NCI-H187 treated with DMSO at 0.1 percent for 48 hours (cell line): ENCODE results near the gene NPEPL1.
"Not testable (repeated sequence)": the region's sequence is repeated elsewhere in the genome, so short reads cannot be mapped to it uniquely, and the experiment has no call there.

ENCODE experiments used
- DNase-seq: peaks from one replicate; lab custom pipeline; 2025; lab: John Stamatoyannopoulos, UW

NPEPL1 gene

DNA sequence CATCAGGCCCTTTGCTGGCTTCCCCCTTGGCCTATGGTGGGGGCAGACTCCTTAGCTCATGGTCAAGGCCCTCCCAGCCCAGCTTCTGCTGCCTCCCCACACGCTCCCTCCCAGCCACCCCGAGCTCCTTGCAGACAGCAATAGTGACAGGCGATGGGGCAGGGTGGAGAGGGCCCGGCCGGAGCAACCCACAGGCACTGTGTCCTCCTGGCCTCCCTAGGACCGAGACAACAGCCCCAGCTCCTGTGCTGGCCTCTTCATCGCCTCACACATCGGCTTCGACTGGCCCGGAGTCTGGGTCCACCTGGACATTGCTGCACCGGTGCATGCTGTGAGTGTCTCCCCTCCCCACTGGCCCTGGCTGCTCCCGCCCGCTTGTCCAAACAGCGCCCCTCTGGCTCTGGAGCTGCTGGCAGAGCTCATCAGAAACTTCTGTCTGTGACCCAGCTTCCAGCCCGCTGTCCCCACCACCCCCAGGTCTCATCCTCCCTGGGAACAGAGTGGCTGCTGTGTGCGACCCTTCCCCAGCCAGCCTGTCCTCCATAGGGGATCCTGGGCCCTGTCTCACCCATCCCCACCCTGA lies 21.8 kb downstream of the NPEPL1 start:
- DNase-seq = no peak

DNA sequence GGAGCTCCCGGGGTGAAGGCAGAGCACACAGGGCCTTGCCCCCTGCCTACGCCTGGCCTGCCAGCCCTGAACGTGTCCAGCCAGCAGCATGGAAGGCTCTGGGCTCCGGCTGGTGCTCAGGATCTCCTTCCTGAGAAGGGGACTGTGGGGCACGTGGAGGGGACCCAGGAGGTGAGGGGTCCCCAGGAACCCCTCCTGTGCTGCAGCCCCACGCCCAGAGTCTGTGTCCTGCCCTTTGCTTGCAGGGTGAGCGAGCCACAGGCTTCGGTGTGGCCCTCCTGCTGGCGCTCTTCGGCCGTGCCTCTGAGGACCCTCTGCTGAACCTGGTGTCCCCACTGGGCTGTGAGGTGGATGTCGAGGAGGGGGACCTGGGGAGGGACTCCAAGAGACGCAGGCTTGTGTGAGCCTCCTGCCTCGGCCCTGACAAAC lies 22.3 kb downstream of the NPEPL1 start:
- DNase-seq = no peak

DNA sequence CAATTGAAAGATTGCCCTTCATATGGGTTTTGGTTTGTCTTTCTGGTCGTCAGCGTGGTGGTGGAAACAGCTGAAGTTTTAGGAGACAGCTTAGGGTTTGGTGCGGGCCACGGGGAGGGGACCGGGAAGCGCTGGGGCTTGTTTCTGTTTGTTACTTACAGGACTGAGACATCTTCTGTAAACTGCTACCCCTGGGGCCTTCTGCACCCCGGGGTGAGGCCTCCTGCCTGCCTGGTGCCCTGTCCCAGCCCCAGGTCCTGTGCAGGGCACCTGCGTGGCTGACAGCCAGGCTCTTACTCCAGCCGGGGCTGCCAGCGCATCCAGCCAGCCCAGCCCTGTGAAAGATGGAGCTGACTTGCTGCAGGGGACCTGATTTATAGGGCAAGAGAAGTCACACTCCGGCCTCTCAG lies 22.8 kb downstream of the NPEPL1 start:
- no peak for DNase-seq

DNA sequence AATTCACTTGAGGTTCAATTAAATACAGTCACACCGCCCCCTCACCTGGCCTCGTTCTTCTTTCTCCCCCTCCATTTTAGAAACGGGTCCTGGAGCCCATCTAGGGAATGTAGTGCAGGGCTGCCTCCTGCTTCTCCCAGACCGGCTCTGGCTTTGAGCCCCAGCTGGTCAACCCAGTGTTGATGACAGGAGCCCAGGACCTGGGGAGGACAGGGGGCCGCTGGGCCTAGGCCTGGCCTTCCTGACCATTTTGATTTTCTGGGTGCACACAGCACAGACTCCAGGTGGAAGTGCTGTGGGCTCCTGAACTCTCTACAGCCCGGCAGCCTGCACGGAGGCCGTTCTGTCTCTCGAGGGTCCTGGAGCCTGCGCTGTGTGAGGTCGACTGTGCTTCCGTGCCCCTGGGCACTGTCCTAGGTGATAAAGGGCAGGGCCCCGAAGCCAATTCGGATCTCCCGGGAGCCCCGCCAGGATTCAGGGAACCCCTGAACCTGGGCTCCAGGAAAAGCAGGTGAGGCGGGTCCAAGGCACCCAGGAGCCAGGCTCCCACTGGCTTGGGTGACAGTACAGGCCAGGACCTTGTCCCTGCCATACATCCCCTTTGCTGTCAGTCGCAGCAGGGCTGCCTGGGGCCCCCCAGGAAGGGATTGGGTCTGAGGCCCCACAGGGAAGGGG lies 23.3 kb downstream of the NPEPL1 start:
- no peak for DNase-seq

DNA sequence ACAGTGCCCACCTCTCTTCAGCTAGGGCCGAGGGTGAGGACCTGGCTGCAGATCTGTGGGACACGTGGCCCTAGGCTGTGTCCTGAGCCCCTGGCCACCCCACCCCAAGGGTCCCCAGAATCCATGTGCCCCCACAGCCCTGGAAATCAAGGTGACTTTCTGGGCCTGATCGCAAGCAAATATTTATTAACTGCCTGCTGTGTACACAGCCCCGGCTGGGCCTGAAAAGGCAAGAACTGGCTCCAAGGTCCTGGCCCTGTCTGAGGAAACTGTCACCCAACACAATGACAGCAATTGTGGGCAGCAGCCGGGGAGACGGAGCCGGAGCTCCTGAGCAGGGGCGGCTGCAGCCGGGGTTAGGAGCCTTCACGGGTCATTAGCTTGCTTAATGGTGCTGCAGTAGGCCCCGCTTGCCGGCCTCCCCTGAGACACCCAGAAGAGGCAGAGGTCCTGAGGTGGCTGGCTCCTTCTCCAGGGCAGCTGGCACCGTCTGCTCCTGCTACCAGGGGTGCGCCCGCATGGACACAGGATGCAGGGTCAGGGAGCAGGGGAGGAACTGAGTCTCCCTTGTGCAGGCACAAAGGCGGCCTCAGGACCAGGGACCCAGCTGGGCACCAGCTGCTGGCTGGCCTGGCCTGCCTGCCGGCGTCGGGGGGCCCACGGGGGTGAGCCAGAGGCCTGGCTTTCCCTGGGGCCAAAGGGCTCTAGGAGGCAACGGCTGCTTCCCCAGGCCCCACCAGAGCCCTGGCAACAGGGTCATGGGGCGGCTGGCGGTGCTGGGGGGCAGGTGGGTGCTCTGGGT lies 24.1 kb downstream of the NPEPL1 start:
- DNase-seq = no peak

DNA sequence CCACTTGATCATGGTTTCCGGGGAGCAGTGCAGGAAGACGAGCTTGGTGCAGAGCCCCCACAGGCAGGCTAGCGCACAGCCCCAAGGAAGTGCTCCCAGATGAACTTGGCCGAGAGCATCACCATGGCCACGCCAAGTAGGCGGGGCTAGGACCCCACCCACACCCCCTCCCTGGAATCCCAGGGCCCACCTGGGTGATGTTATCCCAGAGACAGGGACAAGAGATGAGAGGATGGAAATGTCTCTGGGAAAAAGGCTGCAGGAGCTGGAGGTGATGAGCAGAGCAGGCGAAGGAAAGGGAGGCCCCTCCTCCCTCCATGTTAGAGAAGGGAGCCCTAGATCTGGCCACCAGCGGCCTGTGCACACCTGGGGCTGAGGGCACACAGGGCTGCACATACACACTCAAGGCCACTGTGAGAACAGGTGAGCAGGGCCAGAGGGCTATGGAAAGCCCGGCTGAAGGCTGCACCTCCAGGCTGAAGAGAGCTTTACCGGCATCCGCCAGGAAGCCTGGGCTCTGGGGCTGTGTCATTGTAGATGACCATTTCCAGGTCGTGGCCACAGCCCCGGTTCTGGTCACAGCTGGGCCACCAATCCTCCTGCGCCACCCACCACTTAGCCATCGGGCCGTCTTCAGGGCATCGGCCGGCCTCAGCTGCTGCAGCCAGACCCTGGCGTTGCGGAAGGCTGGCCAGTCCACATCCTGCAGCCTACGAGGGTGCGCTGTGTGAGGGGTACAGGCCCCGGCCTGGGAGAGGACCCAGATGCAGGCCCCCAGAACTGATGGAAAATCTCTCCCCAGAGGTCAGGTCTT lies 24.9 kb downstream of the NPEPL1 start:
- no peak for DNase-seq

DNA sequence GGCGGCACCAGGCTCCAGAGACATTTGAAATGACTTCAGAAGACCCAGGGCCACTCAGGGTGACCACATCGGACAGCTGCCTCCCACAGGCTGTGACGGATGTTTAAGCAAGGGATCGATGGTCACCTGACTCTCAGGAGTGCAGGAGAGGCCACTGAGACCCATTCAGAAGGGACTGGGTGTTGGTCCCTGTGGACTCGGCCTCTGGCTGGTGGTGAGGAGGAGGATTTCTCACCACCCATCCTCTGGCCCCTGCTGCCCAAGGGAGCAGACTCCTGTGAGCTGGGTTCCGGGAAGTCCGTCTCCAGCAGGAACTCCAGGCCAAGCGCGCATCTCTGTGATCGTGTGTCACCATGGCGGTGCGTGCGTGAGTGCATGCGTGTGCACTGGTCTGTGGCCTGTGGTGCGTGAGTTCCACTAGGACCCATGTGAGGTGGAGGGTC lies 25.5 kb downstream of the NPEPL1 start:
- no peak for DNase-seq

DNA sequence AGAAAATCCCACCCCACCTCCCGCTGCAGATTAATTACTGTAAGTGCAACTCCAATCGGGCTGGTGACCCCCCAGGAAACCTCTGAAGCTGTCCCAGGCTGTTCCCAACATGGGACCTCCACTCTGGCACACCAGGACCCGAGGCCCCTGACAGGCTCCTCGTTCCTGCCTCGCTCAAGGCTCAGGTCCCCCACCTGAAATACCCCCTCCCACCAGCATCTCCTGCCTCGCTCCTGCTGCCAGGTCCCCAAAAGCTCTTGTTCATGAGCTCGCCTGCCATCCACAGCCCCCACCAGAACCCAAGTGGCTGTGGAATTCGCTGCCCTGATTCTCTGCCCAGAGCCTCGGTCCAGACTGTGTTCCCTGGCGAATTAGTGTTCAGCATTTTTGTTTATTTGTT lies 26.1 kb downstream of the NPEPL1 start:
- DNase-seq = no peak

DNA sequence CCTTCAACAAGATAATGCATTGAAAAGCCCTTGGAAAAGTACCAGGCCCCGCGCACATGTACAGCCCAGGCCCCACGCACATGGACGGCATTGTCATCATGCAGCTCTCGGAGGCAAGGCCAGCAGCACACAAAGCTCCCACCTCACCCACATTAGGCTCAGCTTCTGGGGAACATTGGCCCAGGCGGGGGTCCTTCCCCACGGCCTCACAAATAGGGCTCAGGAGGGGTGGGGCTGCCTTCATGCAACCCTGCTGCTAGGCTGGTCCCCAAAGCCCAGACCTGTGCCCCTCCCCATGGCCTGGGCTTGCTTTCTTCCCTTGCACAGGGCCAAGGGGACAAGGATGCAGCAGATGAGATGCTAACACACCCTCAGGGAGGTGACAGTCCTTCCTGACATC lies 26.7 kb downstream of the NPEPL1 start:
- no peak for DNase-seq

DNA sequence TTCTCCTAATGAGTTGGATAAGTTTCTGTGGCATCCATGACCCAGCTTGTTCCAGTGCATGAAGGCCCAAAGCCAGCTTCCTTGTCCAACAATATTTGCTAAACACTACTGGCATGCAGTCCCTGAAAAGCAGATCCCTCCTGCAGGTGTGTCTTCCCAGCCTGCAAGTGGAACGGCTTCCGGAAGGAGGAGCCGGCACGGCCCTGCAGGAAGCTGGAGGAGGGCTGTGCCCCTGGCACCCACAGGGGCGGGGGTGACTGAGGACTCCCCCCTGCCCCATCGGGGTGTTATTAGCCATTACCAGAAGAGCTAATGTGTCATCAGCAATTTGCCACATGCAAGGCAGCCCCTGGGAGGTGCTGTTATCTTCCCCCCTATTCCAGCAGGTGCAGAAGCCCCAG lies 27.4 kb downstream of the NPEPL1 start:
- no peak for DNase-seq

DNA sequence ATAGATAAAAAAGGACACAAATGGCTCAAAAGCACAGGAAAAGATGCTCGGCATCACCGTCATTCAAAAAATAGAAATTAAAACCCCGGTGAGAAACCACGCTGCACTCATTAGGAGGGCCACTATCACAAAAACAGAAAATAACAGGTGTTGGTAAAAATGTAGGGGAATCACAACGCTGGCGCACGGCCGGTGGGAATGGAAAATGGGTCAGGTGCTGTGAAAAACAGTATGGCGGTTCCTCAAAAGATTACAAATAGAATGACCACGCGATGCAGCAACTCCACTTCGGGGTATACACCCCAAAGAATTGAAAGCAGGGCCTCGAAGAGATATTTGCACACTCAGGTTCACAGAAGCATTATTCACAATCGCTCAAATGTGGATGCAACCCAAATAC lies 28.3 kb downstream of the NPEPL1 start:
- DNase-seq = no peak

DNA sequence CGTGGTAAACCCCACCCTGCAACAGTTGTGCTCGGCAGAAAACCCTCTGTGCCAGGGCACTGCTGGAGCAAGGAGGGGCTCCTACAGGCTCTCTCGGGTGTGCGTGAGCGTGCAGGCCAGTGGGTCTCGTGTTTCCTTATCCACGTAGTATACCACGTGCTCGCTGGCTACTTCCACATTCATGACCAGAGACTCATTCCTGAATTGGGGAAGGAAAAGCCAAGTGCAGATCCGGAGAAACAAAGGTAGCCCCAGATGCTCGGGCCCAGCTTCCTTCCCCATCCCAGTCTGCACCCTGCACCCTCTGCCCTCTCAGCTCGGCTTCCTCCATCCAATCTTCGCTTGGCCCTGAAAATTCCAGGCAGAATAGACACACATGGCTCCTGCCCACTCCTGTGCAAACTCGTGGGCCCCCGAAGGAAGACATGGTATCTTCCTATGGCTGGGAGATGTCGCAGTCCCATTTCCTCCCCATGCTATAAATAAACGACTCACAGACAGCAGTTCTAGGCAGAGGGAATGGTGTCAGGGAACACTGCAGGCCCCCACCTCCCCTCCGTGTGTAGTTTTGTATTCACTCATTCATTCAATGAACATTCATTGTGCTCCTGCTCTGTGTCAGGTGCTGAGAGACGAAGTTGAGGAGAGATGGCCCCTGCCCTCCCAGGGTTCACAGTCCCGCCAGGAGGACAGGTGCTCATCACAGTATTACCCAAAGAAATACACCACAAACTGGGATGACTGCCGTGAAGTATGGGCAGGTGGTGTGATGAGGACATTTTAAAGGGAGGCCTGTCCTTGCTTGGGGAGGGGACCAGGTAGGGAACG lies 29.6 kb downstream of the NPEPL1 start:
- DNase-seq = no peak

DNA sequence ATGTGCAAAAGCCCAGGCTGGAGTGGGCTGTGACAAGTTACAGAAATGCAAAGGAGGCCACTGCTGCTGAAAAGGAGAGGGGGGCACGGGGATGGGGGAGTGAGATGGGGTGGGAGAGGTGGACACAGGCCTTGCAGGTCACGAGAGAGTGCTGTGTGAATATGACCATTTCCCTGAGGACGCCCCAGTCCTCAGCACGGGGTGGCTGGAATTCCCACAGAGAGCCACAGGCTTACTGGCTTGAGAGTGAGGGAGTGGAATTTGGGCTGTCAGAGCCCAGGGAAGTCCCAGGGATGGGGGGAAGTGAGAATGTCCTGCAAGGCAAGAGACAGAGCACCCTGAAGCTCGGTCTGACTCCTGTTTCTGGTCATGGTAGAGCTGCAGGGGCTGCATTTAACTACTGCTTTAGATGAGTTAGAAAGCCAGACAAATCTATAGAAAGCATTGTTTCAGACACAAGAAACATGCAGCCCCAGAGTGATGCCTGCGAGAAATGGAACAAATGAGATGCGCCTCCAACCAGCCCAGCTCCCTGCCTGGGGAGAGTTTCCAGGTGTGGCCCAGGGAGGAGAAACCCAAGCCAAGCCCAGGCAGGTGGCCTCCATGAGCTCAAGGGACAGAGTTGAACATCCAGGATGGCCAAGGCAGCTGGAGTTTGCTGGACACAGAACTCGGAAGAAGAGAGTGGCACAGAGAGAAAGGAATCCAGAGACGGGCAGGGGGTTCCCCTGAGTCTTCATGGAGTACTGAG lies 30.5 kb downstream of the NPEPL1 start:
- no peak for DNase-seq

DNA sequence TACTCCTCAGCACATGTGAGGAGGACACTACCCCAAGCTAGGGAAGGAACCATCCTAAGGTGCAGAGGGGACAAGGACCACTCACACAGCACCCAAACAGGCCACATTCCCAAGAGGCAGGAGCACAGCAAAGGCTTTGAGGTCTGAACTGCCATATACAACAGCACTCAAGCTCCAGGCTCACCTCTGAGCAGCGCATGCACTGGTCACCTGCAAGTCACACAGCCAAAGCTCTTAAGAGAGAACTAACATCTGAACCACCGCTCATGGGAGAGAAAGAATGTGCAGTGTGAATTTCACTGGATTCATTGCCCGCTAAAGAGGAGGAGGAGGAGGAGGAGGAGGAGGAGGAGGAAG lies 31.0 kb downstream of the NPEPL1 start:
- DNase-seq = no peak

DNA sequence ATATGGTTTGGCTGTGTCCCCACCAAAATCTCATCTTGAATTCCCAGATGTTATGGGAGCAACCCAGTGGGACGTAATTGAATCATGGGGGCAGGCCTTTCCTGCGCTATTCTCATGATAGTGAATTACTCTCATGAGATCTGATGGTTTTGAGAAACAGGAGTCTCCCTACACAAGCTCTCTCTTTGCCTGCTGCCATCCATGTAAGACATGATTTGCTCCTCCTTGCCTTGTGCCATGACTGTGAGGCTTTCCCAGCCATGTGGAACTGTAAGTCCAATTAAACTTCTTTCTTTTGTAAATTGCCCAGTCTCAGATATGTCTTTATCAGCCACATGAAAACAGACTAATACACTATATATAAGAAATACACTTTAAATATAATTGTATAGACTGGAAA lies 33.6 kb downstream of the NPEPL1 start:
- not testable (repeated sequence) for DNase-seq

DNA sequence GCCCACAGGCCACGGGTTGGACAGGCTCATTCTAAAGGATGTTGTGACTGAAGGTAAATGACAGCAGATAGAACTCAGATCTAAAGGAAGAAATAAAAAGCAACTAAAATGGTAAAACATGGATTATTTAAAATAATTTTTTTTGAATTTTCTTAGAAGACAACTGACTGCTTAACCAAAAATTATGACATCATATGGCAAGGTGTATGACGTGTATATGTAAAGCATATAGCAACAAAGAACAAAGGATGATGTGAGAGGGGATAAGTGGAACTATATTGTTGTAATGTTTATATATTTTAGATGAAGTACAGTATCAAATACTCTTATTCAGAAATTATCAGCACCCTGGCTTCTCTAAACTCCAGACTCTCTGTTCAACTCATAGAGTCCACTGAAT lies 38.6 kb downstream of the NPEPL1 start:
- DNase-seq = no peak

DNA sequence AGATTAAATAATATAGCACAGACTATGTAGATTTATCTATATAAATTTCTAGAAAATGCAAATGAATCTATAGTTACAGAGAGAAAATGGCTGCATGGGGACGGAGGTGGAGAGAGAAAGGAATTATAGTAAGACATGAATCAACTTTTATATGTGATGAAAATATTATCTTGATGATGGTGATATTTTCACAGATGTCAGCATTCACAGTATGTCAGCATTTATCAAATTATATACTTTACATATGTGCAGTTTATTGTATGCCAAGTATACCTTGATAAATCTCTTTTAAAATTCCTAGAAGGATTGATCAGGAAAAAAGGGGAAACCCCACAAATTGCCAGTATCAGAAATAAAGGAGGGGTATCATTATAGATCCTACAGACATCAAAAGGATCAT lies 44.6 kb downstream of the NPEPL1 start:
- no peak for DNase-seq

DNA sequence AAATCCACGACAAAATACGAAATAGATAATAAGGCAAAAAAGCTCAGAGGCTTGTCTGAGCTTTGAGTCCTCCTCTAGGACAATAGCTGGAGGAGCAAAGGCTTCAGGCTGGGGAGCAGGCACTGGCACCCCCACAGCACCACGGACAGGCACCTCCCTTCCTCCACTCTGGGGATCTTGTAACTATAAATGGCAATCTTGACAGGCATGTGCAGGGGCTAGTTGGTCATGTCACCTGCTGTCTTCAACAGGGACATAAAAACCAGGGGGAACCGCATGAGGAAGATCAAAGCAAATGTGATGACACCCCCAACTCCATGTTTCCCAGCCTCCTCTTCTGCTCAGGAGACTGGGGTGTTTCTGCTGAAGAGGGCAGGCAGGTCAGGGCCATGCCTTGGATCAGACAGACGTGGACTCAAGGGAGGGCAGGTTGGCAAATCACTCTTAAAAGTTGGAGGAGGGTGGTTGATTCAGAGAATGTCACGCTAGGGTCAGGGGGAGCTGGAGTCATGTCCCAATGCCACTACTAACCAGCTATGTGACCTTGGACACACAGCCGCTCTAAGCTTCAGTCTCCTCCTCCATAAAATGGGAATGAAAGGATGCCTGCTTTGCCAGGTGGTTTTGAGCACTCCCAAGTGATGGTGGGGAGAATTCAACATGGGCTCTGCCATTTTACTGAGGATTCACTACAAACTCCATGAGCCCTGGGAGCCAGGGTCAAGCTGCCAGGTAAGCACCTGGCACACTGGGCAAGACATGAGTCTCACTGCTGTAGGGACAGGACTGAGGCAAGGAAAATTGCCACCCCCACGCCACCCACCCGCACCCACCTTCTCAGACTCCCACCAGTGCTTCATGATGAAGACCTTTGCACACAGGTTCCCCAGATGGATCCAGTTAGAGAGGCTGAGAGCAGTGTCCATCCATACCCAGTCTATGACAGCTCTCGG lies 48.0 kb downstream of the NPEPL1 start:
- DNase-seq = no peak

DNA sequence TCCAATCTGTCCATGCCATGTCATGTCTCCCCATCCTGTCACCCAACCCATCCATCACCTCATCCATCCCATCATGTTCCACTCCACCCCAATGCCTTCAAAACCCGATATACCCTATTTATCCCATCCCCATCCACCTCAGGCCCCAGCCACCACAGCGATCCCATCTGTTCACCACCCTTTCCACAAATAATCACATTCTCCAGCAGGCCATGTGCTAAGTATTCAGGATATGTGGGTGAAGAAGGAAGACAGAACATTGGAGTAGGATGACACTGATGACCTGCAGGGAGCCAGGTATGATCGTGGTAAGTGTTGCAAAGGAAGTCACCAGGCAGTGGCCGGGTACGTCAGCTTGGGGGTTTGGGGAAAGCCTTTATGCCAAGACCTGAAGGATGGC lies 48.8 kb downstream of the NPEPL1 start:
- DNase-seq = no peak
